Panc1 (cell line): ENCODE measurements around the gene DIS3L2. TPM values are rescaled to one million over a fixed set of nuclear protein-coding genes. Genes with fewer than 3 reads are reported as not detected.

Experiments used
- ATAC-seq: fragments of 200-7000 bp; cut with Tn5 transposase; 2 replicates; pipeline ENCODE4 v1.9.1; 2020; ENCODE audit warnings: mild to moderate bottlenecking, moderate library complexity
- BruUV-seq: library from RNA; stranded (reverse); fragments of 400-500 nt; replicated peaks from 2 replicates; lab custom pipeline; 2021; lab: Mats Ljungman, UMichigan
- CTCF ChIA-PET: fragments of 300-600 bp; sonication (Branson Sonifier 250); formaldehyde crosslinking; loops from one replicate; lab custom pipeline; 2022; ENCODE audit warnings: antibody characterized with exemption; lab: Charles Lee
- POLR2A ChIA-PET: fragments of 300-600 bp; sonication (Branson Sonifier 250); formaldehyde crosslinking; loops from one replicate; lab custom pipeline; 2022; ENCODE audit warnings: antibody characterized with exemption; lab: Charles Lee
- DNase-seq: peaks from one replicate; pipeline ENCODE4 v3.0.0-alpha.2; 2010; ENCODE audit warnings: low read depth, low spot score
- H3K27ac ChIP-seq: 2 replicates; pipeline ENCODE4 v1.5.1; 2011; ENCODE audit warnings: mild to moderate bottlenecking, low read length, inconsistent platforms
- H3K27me3 ChIP-seq: fragments of 200-500 bp; sonication (Bioruptor generic); 2 replicates; pipeline ENCODE4 v1.6.0; 2014; ENCODE audit warnings: low read length, inconsistent platforms; ENCODE audit not compliant: control insufficient read depth, insufficient read depth
- H3K36me3 ChIP-seq: fragments of 200-500 bp; sonication (Bioruptor generic); 2 replicates; pipeline ENCODE4 v1.5.1; 2014; ENCODE audit warnings: inconsistent platforms, mild to moderate bottlenecking, low read length, moderate library complexity; ENCODE audit not compliant: control insufficient read depth, insufficient read depth
- H3K4me1 ChIP-seq: 2 replicates; pipeline ENCODE4 v1.5.1; 2011; ENCODE audit warnings: inconsistent platforms, mild to moderate bottlenecking, low read length, moderate library complexity; ENCODE audit not compliant: control insufficient read depth, insufficient read depth
- H3K4me3 ChIP-seq, 2 experiments: 2 replicates each; pipeline ENCODE4 v1.5.1; 2011 to 2012; ENCODE audit warnings: low read depth in 2 of 2, low read length in 2 of 2, mild to moderate bottlenecking in 2 of 2, inconsistent platforms in 1 of 2, moderate library complexity in 1 of 2
- H3K9me3 ChIP-seq: fragments of 200-500 bp; sonication (Bioruptor generic); 2 replicates; pipeline ENCODE4 v1.5.1; 2014; ENCODE audit warnings: low read depth, mild to moderate bottlenecking, inconsistent platforms, low read length, moderate library complexity; ENCODE audit not compliant: control insufficient read depth, insufficient read depth
- CTCF ChIP-seq: fragments of 450-650 bp; IDR thresholded peaks from 2 replicates; pipeline ENCODE4 v1.5.1; 2017; ENCODE audit warnings: mild to moderate bottlenecking
- POLR2AphosphoS5 ChIP-seq: IDR thresholded peaks from 2 replicates; pipeline ENCODE4 v1.6.1; 2012; ENCODE audit warnings: mild to moderate bottlenecking, low read depth, low read length, moderate library complexity
- REST ChIP-seq, 2 experiments: IDR thresholded peaks; 2 replicates each; pipeline ENCODE4 v1.6.1; 2011 to 2012; ENCODE audit warnings: low read depth in 2 of 2, control low read depth in 1 of 2, low read length in 1 of 2, mild to moderate bottlenecking in 1 of 2, moderate library complexity in 1 of 2; ENCODE audit not compliant: insufficient read depth in 1 of 2
- SIN3A ChIP-seq: IDR thresholded peaks from 2 replicates; pipeline ENCODE4 v1.6.1; 2012; ENCODE audit warnings: low read depth, mild to moderate bottlenecking, low read length, moderate library complexity, borderline replicate concordance; ENCODE audit not compliant: insufficient read depth
- TCF7L2 ChIP-seq: IDR thresholded peaks from 2 replicates; pipeline ENCODE4 v1.6.1; 2011; ENCODE audit warnings: mild to moderate bottlenecking, low read depth, low read length, inconsistent platforms
- in situ Hi-C: cut with HindIII; loops from 2 replicates; pipeline ENCODE4 v1.10.0; 2016; ENCODE audit warnings: low sequenced_read_pairs, low pct_unique_long_range_greater_than_20kb
- intact Hi-C: fragments of 100-400 bp; cut with micrococcal nuclease; formaldehyde crosslinking; loops from one replicate; pipeline ENCODE4 v1.10.0; 2022; ENCODE audit not compliant: unreplicated experiment
- total RNA-seq: library from RNA; stranded (reverse); gene quantifications from one replicate; pipeline ENCODE4 v1.2.1, GENCODE V29; 2021; ENCODE audit not compliant: unreplicated experiment

Gene DIS3L2
- total RNA-seq, 1 experiment from 2014 or later: 28.1 TPM

- no peak for ATAC-seq
- no peaks in the 10 kb centered on the region for H3K27me3 ChIP-seq
- TF ChIP-seq REST (IDR thresholded peaks at IDR 0.05; ENCODE audit: insufficient read depth in 1 of 2, low read depth in 2 of 2, low read length in 1 of 2): no peak
- TF ChIP-seq POLR2AphosphoS5: no peak
- TF ChIP-seq SIN3A: no peak
- no peak for TF ChIP-seq TCF7L2
- TF ChIP-seq CTCF: no peak
- CTCF ChIA-PET: no interaction called here
- intact Hi-C loops: no loop called here
- in situ Hi-C loops: no loop called here
- H3K9me3 ChIP-seq: no peaks in the 10 kb centered on the region
- H3K27ac ChIP-seq: no peak overlapping the region
- no peak overlapping the region for H3K4me3 ChIP-seq
- BruUV-seq: no TSS peak
- no peak for DNase-seq
- POLR2A ChIA-PET: no interaction called here
- H3K4me1 ChIP-seq: no peaks in the 10 kb centered on the region
- no peaks in the 10 kb centered on the region for H3K36me3 ChIP-seq
Observed at GRCh38 chr2:232049350-232049749, 87.8 kb downstream of the DIS3L2 start.

- BruUV-seq: no TSS peak
- Histone ChIP-seq H3K36me3 (no peaks in the 10 kb centered on the region), H3K27me3 (no peaks in the 10 kb centered on the region), H3K4me3 (no peak overlapping the region), H3K4me1 (no peaks in the 10 kb centered on the region), H3K27ac (no peak overlapping the region), H3K9me3 (no peaks in the 10 kb centered on the region)
- in situ Hi-C loops (no loop called here), intact Hi-C loops (no loop called here)
- ChIA-PET POLR2A (no interaction called here), CTCF (no interaction called here)
- ATAC-seq (no peak), DNase-seq (no peak)
- TF ChIP-seq REST (IDR thresholded peaks at IDR 0.05; ENCODE audit: insufficient read depth in 1 of 2, low read depth in 2 of 2, low read length in 1 of 2) (no peak), SIN3A (no peak), POLR2AphosphoS5 (no peak), CTCF (no peak), TCF7L2 (no peak)
Observed at GRCh38 chr2:232052591-232052990, 91.1 kb downstream of the DIS3L2 start.
